GM10847 (cell line): ENCODE measurements around the gene REEP1.

Experiments
- POLR2A ChIP-seq: IDR thresholded peaks from 2 replicates; pipeline ENCODE4 v1.6.1; 2011; ENCODE audit not compliant: insufficient read length; ENCODE audit errors: extremely low read depth

REEP1 gene

GRCh38 chr2:86194751-86195054 lies 142.7 kb downstream of the REEP1 start:
- TF ChIP-seq POLR2A, result no peak

GRCh38 chr2:86193901-86194567 lies 143.4 kb downstream of the REEP1 start:
- TF ChIP-seq POLR2A, result no peak

DNA sequence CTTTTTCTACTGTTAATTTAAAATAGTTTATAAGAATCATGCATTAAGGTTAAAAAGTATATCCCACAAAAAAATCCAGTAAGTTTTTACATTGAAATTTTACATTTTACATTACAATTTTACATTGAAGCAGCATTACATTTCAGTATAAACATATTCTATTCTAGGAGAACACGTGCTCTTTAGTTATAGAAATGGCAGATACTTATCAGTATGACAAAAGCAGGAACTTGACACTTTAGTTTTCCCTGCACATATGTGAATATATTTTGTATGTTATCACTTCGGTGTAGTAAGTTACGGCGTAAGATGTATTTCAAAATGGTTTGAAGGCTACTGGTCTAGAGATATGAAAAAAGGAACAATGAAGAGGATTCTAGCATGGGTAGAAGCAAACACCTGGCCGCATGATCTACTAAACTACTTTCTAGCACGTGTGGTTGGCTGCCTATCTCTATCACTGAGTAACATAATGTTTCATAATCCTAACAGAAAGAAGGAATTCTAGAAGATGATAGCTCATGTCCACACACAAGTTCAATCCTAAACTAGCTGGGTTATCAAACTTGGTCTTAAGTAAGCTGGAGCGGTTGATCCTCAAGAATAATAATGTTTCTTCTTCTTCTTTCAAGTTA lies 147.5 kb downstream of the REEP1 start:
- TF ChIP-seq POLR2A, result no peak

GRCh38 chr2:86186431-86186830 lies 151.0 kb downstream of the REEP1 start:
- TF ChIP-seq POLR2A, result no peak

DNA sequence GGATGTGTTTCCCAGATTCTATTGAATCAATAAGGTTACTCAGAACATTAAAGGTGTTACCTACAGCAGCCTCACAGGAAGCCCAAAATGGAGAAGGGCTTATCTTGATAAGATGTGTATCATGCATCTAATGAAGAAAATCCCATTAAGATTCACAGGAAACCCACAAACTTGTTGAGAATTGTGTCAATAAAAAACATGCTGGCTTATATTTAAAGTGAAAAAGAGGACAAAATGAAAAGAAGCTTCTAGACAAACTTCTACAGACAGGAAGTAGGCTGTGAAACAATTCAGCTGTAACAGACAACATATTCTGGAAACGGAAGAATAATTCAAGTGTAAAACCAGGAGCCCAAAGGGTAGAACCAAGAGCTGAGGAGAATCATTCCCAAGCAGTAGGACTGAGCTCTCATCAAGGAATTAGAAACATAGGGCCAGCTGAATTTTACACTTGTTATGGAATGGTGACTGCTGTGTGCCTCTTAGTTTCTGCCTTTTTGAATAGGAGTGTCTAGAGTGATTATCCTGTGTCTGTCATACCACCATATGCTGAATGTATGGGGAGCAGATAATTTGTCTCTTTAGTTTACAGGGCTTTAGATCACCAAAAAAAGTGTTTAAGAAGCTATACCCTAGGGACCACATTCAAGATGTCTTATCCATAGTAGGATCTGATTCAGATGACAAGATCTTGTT lies 151.8 kb downstream of the REEP1 start:
- TF ChIP-seq POLR2A, result no peak

- no peak for TF ChIP-seq POLR2A
These were observed 160.8 kb downstream of the REEP1 start for GRCh38 chr2:86176597-86176996.

DNA sequence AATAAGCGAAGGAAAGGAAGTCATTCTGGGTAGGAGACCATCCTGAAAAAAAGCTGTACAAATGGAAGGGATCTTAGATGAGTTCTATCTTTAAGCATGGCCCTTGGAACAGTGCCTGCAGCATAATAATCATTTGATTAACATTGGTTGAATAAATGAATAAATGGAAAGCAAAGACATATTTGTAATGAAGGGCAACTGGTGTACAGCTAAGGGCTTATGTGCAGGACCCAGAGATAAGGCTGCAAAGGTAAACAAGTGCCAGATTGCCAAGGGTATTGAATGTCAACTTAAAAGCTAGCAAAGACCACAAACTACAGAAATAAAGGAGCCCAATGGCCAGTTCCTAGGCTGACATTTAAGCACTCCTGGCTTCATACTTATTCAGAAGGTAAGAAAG lies 161.6 kb downstream of the REEP1 start:
- no peak for TF ChIP-seq POLR2A

GRCh38 chr2:86174445-86174844 lies 163.0 kb downstream of the REEP1 start:
- no peak for TF ChIP-seq POLR2A

DNA sequence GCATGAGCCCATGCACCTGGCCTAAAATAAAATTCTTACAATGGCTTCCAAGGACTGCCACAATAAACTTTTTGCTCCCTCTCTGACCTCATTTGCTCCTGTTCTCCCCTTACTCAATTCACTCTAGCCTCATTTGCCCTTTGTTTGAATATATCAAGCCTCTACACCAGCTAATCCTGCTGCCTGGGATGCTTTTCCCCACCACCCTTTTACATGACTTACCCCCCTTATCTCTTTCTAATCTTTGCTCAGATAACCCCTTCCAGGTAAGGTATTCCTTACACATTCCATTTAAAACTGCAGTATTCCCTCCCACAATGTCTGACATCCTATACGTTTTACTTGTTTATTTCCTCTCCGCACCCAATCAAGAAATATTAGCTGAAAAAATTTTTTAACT lies 164.8 kb downstream of the REEP1 start:
- no peak for TF ChIP-seq POLR2A

GRCh38 chr2:86171295-86171694 lies 166.1 kb downstream of the REEP1 start:
- no peak for TF ChIP-seq POLR2A

DNA sequence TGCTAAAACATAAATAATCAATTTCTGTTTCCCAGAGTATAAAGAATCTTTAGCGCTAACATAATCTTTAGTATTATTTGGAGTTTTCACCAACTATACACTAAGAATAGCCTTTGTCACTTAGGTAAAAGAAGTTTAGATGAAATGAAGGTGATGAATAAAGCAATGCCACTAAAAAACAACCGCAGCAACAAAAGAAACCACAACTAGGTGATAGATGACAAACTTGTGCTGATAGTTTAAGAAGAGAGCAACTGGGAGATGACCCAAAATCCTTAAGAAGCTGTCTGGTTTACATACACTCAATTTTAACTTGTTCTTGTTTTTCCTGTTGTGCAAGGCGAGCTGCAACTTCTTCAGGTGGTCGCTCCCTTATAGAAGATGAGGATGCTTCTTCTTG lies 167.0 kb downstream of the REEP1 start:
- no peak for TF ChIP-seq POLR2A
